ENCODE measurements around the gene BRS3. TPM values are rescaled to one million over a fixed set of nuclear protein-coding genes. Genes with fewer than 3 reads are reported as not detected.
A peak's percentile ranks its signal among the peaks of the same experiment; 100 is the strongest.

The BRS3 gene
- total and polyA plus RNA-seq, 9 of the 15 experiments (the other 6 are each of a cell fraction or from before 2014, with no cell fraction given) = not detected

DNA sequence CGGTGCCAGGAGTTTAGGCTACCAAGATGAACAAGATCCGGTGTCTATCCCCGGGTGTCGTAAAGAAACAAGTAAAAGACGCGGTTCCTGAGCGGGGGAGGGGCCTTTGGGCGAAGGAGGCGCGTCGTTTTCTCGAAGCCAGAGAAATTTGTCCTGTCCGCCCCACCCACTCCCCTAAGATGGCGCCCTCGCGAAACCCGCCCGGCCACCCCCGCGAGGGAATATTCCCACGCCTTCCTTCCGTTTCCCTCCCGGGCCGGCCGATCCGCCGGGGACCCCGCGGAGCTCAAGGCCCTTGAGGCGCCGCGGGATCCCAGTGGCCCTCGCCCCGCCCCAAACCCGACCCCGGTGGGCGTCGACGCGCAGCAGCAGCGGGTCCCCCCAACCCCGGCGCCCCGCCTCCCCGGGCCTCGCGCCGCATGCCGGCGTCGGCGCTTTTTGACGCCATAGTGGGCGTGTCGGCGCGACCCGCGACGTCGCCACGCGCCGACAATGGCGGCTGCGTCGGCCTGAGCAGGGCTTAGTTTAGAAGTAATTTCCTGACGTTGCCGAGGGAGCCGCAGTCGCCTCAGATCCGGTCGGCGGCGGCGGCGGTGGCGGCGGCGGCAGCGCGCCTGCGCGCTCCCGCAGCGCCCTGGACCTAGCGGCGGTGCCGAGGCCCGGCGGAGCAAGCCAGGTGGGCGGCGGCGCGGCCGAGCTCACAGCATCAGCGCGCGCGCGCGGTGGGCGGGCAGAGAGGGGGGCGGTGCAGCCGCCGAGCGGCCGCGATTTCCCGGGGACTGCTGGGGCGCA lies 9.2 kb downstream of the BRS3 start (continued):
- TF ChIP-seq REST (IDR thresholded peaks at IDR 0.05; ENCODE audit: borderline replicate concordance) (peak; percentile 35; the same call in 1 of the 2 replicates), REST (CRISPR knock-in tag; IDR thresholded peaks at IDR 0.05; ENCODE audit: low read depth) (no peak), SREBF2 (CRISPR knock-in tag; IDR thresholded peaks at IDR 0.05) (no peak), RNF2 (IDR thresholded peaks at IDR 0.05) (no peak), MYC (IDR thresholded peaks at IDR 0.05; ENCODE audit: low read depth, low read length) (peak; percentile 95), MYC (CRISPR knock-in tag; IDR thresholded peaks at IDR 0.05; ENCODE audit: borderline replicate concordance, low read depth) (no peak), NRF1 (conservative IDR thresholded peaks at IDR 0.05 in 1 of 2, IDR thresholded peaks at IDR 0.05 in 1 of 2) (peak in 1 of 2 experiments; percentile 60; a peak in 3 of 4 replicates), POLR2AphosphoS5 (IDR thresholded peaks at IDR 0.05; ENCODE audit: control insufficient read depth, insufficient read depth, low read depth, low read length) (peak; percentile 64; the same call in 1 of the 2 replicates), ZNF707 (CRISPR knock-in tag; conservative IDR thresholded peaks at IDR 0.05) (no peak), TFAM (CRISPR knock-in tag; conservative IDR thresholded peaks at IDR 0.05) (no peak), EGR1 (conservative IDR thresholded peaks at IDR 0.05) (peak; percentile 86)
- TF ChIP-seq, protein P1, sequence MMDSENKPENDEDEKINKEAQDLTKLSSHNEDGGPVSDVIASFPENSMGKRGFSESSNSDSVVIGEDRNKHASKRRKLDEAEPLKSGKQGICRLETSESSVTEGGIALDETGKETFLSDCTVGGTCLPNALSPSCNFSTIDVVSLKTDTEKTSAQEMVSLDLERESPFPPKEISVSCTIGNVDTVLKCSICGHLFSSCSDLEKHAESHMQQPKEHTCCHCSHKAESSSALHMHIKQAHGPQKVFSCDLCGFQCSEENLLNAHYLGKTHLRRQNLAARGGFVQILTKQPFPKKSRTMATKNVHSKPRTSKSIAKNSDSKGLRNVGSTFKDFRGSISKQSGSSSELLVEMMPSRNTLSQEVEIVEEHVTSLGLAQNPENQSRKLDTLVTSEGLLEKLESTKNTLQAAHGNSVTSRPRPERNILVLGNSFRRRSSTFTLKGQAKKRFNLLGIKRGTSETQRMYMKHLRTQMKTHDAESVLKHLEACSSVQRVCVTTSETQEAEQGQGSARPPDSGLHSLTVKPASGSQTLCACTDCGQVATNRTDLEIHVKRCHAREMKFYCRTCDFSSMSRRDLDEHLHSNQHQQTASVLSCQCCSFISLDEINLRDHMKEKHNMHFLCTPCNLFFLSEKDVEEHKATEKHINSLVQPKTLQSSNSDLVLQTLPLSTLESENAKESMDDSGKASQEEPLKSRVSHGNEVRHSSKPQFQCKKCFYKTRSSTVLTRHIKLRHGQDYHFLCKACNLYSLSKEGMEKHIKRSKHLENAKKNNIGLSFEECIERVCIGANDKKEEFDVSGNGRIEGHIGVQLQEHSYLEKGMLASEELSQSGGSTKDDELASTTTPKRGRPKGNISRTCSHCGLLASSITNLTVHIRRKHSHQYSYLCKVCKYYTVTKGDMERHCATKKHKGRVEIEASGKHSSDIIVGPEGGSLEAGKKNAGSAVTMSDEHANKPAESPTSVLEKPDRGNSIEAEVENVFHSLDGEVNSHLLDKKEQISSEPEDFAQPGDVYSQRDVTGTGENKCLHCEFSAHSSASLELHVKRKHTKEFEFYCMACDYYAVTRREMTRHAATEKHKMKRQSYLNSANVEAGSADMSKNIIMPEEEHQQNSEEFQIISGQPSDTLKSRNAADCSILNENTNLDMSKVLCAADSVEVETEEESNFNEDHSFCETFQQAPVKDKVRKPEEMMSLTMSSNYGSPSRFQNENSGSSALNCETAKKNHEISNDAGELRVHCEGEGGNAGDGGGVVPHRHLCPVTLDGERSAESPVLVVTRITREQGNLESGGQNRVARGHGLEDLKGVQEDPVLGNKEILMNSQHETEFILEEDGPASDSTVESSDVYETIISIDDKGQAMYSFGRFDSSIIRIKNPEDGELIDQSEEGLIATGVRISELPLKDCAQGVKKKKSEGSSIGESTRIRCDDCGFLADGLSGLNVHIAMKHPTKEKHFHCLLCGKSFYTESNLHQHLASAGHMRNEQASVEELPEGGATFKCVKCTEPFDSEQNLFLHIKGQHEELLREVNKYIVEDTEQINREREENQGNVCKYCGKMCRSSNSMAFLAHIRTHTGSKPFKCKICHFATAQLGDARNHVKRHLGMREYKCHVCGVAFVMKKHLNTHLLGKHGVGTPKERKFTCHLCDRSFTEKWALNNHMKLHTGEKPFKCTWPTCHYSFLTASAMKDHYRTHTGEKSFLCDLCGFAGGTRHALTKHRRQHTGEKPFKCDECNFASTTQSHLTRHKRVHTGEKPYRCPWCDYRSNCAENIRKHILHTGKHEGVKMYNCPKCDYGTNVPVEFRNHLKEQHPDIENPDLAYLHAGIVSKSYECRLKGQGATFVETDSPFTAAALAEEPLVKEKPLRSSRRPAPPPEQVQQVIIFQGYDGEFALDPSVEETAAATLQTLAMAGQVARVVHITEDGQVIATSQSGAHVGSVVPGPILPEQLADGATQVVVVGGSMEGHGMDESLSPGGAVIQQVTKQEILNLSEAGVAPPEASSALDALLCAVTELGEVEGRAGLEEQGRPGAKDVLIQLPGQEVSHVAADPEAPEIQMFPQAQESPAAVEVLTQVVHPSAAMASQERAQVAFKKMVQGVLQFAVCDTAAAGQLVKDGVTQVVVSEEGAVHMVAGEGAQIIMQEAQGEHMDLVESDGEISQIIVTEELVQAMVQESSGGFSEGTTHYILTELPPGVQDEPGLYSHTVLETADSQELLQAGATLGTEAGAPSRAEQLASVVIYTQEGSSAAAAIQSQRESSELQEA (IDR thresholded peaks at IDR 0.05; ENCODE audit: low read depth) = no peak; the same call in 1 of the 2 replicates
